Sigmoid colon (tissue), 7 donors: Measurements from ENCODE around the gene ZNF410. TPM values are rescaled to one million over a fixed set of nuclear protein-coding genes. Genes with fewer than 3 reads are reported as not detected.

Experiments used
- DNase-seq: peaks from one replicate; pipeline ENCODE4 v3.0.0-alpha.2; 2019
- H3K27ac ChIP-seq, 4 donors: fragments of 200-600 bp; sonication (generic); one replicate each; pipeline ENCODE4 v1.5.1; 2016 to 2019; ENCODE audit warnings: mild to moderate bottlenecking in 1 of 4
- H3K27me3 ChIP-seq, 3 donors: fragments of 200-600 bp; sonication (generic); one replicate each; pipeline ENCODE4 v1.5.1; 2019; ENCODE audit warnings: mild to moderate bottlenecking in 1 of 3
- H3K36me3 ChIP-seq, 4 donors: fragments of 200-600 bp; sonication (generic); one replicate each; pipeline ENCODE4 v1.5.1; 2016 to 2019
- H3K4me1 ChIP-seq, 4 donors: fragments of 200-600 bp; sonication (generic); one replicate each; pipeline ENCODE4 v1.5.1; 2017 to 2019
- H3K4me3 ChIP-seq, 4 donors: fragments of 200-600 bp; sonication (generic); one replicate each; pipeline ENCODE4 v1.5.1; 2017 to 2019; ENCODE audit warnings: mild to moderate bottlenecking in 2 of 4, moderate library complexity in 1 of 4
- H3K9me3 ChIP-seq, 4 donors: fragments of 200-600 bp in 3 of 4; sonication (generic) in 3 of 4; one replicate each; pipeline versions ENCODE4 v1.5.1 to v1.6.1; 2013 to 2019
- EP300 ChIP-seq, 4 donors: sonication (generic); formaldehyde crosslinking; IDR thresholded peaks; one replicate each; pipeline ENCODE4 v1.6.1; 2017; ENCODE audit warnings: antibody characterized with exemption in 4 of 4
- POLR2A ChIP-seq, 2 donors: fragments of 450-650 bp; IDR thresholded peaks; one replicate each; pipeline ENCODE4 v1.6.1; 2016; ENCODE audit warnings: antibody characterized with exemption in 2 of 2, mild to moderate bottlenecking in 2 of 2, moderate library complexity in 2 of 2
- POLR2AphosphoS5 ChIP-seq, 4 donors: sonication (generic); formaldehyde crosslinking; IDR thresholded peaks; one replicate each; pipeline ENCODE4 v1.6.1; 2017; ENCODE audit warnings: antibody characterized with exemption in 4 of 4
- WGBS, 2 donors: extraction: QIAGEN DNeasy Blood & Tissue Kit; methylation state at CpG; one replicate each; pipeline ENCODE4 v1.1.7; 2013; 5-methylcytosine and 5-hydroxymethylcytosine counted together
- intact Hi-C: fragments of 100-400 bp; cut with DNase I; formaldehyde crosslinking; loops from one replicate; pipeline ENCODE4 v1.15.1; 2023
- polyA plus RNA-seq, 3 donors: library from polyadenylated mRNA; stranded (reverse); fragments of 200-250 nt; gene quantifications; one replicate each; pipeline ENCODE4 v1.2.3, GENCODE V29; 2013
- total RNA-seq, 4 donors: library from RNA; depleted of rRNA; stranded (reverse); fragments of >200 nt; gene quantifications; one replicate each; pipeline ENCODE4 v1.1.0, GENCODE V29; 2016
- TF ChIP-seq, protein P1 (sequence below), 4 experiments: fragments of 450-650 bp in 3 of 4; fragments of 200-600 bp in 1 of 4; IDR thresholded peaks; one replicate each; pipeline ENCODE4 v1.5.1; 2016 to 2019; ENCODE audit warnings: antibody characterized with exemption in 4 of 4, mild to moderate bottlenecking in 3 of 4, moderate library complexity in 2 of 4
- donor health status: healthy with polysubstance abuse.
- donor health status: Bipolar disorder and iron deficiency.
- donor health status: healthy.

The ZNF410 gene
- total and polyA plus RNA-seq, 7 donors = 33.3 to 67.8 (median 45.1) TPM

- WGBS, 2 donors = 81 to 85% methylated on average over 4 of the region's 4 CpGs
- H3K36me3 ChIP-seq = no peaks in the 10 kb centered on the region
- no peak for DNase-seq
- no peak overlapping the region for H3K4me3 ChIP-seq
- TF ChIP-seq, protein P1, sequence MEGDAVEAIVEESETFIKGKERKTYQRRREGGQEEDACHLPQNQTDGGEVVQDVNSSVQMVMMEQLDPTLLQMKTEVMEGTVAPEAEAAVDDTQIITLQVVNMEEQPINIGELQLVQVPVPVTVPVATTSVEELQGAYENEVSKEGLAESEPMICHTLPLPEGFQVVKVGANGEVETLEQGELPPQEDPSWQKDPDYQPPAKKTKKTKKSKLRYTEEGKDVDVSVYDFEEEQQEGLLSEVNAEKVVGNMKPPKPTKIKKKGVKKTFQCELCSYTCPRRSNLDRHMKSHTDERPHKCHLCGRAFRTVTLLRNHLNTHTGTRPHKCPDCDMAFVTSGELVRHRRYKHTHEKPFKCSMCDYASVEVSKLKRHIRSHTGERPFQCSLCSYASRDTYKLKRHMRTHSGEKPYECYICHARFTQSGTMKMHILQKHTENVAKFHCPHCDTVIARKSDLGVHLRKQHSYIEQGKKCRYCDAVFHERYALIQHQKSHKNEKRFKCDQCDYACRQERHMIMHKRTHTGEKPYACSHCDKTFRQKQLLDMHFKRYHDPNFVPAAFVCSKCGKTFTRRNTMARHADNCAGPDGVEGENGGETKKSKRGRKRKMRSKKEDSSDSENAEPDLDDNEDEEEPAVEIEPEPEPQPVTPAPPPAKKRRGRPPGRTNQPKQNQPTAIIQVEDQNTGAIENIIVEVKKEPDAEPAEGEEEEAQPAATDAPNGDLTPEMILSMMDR (IDR thresholded peaks at IDR 0.05) = no peak
- TF ChIP-seq POLR2A (IDR thresholded peaks at IDR 0.05) (no peak), EP300 (IDR thresholded peaks at IDR 0.05) (no peak), POLR2AphosphoS5 (IDR thresholded peaks at IDR 0.05) (no peak)
- peaks cover 0 to 6% (median 5%) of the 10 kb centered on the region in 4 donors for H3K4me1 ChIP-seq
- no peaks in the 10 kb centered on the region for H3K9me3 ChIP-seq
- H3K27me3 ChIP-seq = no peaks in the 10 kb centered on the region
- intact Hi-C loops = no loop called here
- no peak overlapping the region for H3K27ac ChIP-seq
Measured at GRCh38 chr14:73846947-73847346, 39.7 kb upstream of the ZNF410 start.

DNA sequence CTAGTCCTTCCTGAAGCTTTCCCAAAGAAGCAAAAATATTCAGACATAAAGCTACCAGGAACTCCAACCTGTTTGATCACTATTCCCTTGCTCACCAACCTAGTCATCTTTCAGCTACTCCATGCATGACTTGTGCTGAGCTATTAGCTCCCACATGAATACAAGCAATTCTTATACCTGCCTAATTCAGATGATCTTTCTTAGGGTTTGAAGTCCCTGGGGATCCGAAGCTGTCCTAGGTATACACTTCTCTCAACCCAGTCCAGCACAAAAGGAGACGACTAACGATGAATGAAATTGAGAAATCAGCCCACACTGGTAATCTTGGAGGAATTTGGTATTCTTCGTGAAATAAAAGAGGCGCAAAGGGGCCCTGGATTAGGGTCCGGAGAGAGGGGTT lies 35.7 kb upstream of the ZNF410 start:
- no peak for DNase-seq
- intact Hi-C loops = loop anchor here (1.0 to 2.0 kb wide), 2 partner anchors 35 to 90 kb away; partner anchors contain the start of gene ZNF410
- Histone ChIP-seq H3K9me3 (no peaks in the 10 kb centered on the region), H3K4me1 (peaks cover 0 to 16% (median 10%) of the 10 kb centered on the region in 4 donors), H3K27me3 (no peaks in the 10 kb centered on the region), H3K27ac (peak overlapping the region; percentile 89 to 93 (median 92)), H3K4me3 (peak overlapping the region; percentile 36 to 61 (median 60)), H3K36me3 (no peaks in the 10 kb centered on the region)
- no peak for TF ChIP-seq POLR2AphosphoS5 (IDR thresholded peaks at IDR 0.05)
- TF ChIP-seq EP300 (IDR thresholded peaks at IDR 0.05) = no peak
- TF ChIP-seq, protein P1 (IDR thresholded peaks at IDR 0.05) = no peak
- no peak for TF ChIP-seq POLR2A (IDR thresholded peaks at IDR 0.05)
- WGBS, 2 donors = 29 to 62% methylated on average over 6 of the region's 6 CpGs

GRCh38 chr14:73851567-73852382 lies 34.9 kb upstream of the ZNF410 start, which contains the start of gene PTGR2:
Gene PTGR2 (plus strand): TSS chr14:73851831. CDS start chr14:73858863, 7,032 bp downstream.
- TF ChIP-seq, protein P1 (IDR thresholded peaks at IDR 0.05) = peak in 3 of 4 experiments; percentile 16 to 24 (median 20)
- peak in 1 of 4 donors; percentile 20 for TF ChIP-seq EP300 (IDR thresholded peaks at IDR 0.05)
- TF ChIP-seq POLR2A (IDR thresholded peaks at IDR 0.05) = peak; percentile 77 to 93
- TF ChIP-seq POLR2AphosphoS5 (IDR thresholded peaks at IDR 0.05) = peak; percentile 91 to 98 (median 94)
- H3K4me1 ChIP-seq = peaks cover 0 to 16% (median 10%) of the 10 kb centered on the region in 4 donors
- H3K27ac ChIP-seq = peak within 1 kb of the TSS; percentile 89 to 93 (median 92)
- intact Hi-C loops = loop anchor here (1.0 to 2.0 kb wide), 2 partner anchors 35 to 91 kb away; partner anchors contain the start of gene ZNF410
- H3K27me3 ChIP-seq = no peaks in the 10 kb centered on the region
- WGBS, 2 donors = 1% methylated on average over 51 of the region's 51 CpGs
- no peaks in the 10 kb centered on the region for H3K36me3 ChIP-seq
- peak; percentile 98 for DNase-seq
- H3K9me3 ChIP-seq = no peaks in the 10 kb centered on the region
- peak within 1 kb of the TSS; percentile 36 to 61 (median 60) for H3K4me3 ChIP-seq

- TF ChIP-seq POLR2A (IDR thresholded peaks at IDR 0.05) (no peak), EP300 (IDR thresholded peaks at IDR 0.05) (no peak), POLR2AphosphoS5 (IDR thresholded peaks at IDR 0.05) (no peak)
- TF ChIP-seq, protein P1 (IDR thresholded peaks at IDR 0.05) = no peak
- peaks cover 0 to 35% (median 8%) of the 10 kb centered on the region in 4 donors for H3K36me3 ChIP-seq
- no peaks in the 10 kb centered on the region for H3K9me3 ChIP-seq
- H3K27me3 ChIP-seq = no peaks in the 10 kb centered on the region
- intact Hi-C loops = no loop called here
- no peak overlapping the region for H3K27ac ChIP-seq
- H3K4me3 ChIP-seq = no peak overlapping the region
- DNase-seq = no peak
- no peaks in the 10 kb centered on the region for H3K4me1 ChIP-seq
Measured at GRCh38 chr14:73859145-73859544, 27.5 kb upstream of the ZNF410 start.
